EL (cell line): ENCODE results near the gene AMOTL1.
"Not testable (repeated sequence)": the region's sequence is repeated elsewhere in the genome, so short reads cannot be mapped to it uniquely, and the experiment has no call there.

Source experiments
- DNase-seq: peaks from one replicate; pipeline ENCODE4 v3.0.0-alpha.2; 2016

Gene AMOTL1

DNA sequence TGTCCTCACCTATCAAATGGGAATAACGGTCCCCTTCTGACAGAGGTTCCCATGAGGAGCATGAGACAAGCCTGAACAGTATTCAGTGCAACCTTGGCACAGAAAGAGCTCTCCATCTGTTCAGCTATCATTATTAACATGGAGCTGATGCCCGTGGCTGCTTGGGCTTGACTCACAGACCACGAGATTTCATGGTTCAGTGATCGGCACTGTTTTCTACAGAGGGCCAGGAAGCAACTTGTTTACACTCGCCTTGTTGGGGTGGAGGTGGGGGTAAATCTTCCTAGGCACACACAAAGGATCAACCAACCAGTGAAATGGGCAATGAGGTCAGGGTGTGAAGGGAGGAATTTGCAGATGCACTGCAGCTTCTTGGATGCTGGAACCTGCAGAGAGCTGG, 117.0 kb downstream of the AMOTL1 start:
- DNase-seq = peak; percentile 57

DNA sequence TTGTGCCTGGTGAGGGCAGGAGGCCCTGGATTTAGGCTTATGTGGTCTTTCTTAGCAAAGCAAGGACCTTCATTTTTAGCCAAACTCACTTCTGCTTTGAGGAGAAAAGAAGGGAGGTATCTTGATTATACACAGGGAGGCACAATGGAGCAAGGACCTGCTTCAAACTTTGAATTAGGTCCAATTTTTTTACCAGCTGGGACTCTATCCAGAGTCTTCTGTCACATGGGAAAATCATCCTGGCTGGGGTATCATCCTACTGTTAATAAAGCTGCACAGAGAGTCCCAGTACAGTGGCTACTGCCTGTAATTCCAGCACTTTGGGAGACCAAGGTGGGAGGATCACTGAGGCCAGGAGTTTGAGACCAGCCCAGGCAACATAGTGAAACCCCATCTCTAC, 117.4 kb downstream of the AMOTL1 start:
- no peak for DNase-seq

DNA sequence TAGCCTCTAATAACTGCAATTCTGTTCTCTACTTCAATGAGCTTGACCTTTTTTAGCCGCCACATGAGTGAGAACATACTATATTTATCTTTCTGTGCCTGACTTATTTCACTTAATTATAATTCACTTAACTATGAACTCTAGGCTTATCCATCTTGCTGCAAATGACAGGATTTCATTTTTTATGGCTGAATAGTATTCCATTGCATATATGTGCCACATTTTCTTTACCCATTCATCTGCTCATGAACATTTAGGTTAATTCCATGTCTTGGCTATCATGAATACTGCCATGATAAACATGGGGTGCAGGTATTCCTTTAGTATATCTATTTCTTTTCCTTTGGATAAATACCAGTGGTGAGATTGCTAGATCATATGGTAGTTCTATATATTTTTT, 120.0 kb downstream of the AMOTL1 start:
- DNase-seq = no peak

DNA sequence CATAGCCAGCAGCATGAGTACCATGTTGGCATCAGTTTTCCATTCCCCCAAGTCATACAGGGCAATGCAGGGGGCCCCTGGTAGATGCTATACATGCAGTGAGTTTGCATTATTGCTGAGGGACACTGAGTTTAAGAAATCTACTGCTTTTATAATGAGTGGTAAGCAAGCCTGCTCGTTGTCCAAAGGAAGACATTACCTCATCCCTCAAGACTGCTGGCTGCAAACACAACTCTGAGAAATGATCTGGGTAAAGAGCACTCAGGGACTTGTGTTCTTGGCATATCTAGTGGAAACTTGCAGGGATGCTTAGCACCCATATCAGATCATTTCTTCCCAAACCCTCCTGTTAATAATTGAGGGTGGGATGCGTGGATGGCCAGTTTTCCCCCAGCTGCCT, 127.3 kb downstream of the AMOTL1 start:
- peak; percentile 67 for DNase-seq

DNA sequence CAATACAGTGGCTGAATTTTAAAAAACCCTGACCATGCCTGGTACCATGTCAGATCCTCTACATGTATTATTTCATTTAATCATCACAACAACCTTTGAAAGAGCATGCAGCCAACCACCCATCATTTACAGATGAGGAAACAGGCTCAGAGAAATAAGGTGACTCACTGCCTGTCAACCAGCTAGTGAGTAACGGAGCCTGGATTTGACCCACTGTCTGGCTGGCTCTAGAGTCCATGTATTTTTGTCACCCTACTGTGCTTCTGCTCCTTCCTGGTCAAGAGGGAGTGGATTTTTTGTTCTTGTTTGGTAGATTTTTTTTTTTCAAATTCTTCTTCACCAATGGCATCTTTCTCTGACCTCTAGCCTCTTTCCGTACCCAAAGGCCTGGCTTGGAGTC, 127.8 kb downstream of the AMOTL1 start:
- DNase-seq = peak; percentile 69

DNA sequence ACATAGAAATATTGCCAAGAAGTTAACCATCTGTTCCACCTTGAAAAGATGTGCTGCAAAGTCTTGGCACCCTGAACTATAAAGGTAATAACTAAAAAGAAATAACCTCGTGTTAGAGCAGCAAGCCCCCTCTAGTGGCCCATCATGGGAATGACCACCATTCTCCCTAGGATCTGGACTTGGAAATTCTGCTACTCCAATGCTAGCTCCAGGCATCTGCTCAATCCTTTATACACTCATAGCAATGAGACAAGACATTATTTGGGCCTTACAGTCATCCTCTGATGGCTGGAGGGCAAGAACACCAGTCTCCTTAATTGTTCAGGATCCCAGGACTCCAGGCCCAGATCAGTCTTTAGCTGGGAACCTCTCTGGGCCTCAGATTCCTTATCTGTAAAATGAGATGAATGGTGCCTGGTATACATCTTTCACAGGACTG, 129.2 kb downstream of the AMOTL1 start:
- peak; percentile 46 for DNase-seq

DNA sequence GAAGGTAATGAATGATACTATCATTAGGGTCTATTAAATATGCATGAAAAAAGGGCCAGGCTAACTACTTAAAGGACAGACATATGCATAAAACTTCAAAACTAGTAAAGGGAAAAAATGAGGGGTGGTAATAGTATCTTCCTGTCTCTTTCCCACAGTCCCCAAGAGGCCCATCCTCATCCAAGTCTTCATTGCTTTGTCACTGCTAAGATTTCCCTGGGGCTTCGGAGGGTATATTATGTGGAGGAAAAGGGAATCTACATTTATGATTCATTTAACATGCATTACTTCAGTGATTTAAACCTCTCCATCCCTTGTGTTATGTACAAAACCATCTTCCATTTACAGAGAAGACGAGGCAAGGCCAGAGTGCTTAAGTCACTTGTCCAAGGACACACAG, 139.1 kb downstream of the AMOTL1 start:
- DNase-seq = no peak

DNA sequence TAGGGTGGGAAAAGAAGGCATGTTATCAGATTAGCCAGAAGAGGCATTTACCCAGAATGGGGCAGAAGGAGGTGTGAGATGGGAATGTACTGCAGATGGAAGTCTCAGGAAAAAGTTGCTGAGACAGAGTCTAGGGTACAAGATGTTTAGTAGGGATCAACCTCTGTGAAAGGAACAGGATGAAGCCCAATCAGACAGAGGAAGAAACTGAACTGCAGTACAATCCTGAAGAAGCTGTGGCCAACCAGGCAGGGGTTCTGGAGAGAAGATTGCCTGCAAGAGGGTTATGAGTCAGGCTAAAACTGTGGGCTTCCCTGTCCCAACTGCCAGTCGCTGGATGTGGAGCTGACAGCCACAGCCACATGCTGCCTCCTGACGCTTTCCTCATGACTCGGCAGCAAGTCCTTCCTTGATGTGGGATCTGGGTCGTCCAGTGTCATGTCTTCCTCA, 141.2 kb downstream of the AMOTL1 start:
- DNase-seq = peak; percentile 78

DNA sequence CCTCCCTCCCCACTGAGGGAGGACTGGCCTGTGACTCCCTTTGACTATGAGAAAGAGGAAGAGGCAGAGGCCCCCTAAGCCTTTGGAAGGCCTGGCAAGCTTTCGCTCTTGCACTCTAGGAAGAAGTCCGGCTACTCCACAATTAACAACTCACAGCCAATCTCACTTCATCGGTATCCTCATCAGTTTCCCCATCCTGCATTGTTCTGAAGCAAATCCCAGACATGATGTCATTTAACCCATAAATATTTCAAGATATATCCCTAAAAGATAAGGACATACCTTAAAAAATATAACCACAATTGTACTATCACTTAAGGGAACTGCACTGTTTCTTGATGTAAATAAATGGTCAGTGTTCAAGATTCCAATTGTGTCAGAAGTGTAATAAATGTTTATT, 142.1 kb downstream of the AMOTL1 start:
- DNase-seq = no peak

DNA sequence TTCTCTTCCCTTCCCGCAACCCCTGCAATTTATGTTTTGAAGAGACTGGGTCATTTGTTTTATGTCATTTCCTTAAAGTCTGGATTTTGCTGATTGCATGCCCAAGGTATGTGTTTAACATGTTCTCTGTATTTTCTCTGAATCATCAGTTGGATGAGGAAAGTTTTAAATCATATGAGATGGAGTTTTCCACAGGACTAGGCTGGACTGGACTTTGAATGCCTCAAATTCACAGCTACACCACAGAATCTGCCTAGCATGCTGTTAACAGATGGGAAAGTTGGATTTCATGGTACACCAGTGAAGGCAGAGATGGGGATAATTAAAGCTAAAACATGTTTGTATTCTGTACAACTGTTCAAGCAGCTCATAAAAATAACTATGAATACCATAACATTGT, 142.6 kb downstream of the AMOTL1 start:
- peak; percentile 55 for DNase-seq

DNA sequence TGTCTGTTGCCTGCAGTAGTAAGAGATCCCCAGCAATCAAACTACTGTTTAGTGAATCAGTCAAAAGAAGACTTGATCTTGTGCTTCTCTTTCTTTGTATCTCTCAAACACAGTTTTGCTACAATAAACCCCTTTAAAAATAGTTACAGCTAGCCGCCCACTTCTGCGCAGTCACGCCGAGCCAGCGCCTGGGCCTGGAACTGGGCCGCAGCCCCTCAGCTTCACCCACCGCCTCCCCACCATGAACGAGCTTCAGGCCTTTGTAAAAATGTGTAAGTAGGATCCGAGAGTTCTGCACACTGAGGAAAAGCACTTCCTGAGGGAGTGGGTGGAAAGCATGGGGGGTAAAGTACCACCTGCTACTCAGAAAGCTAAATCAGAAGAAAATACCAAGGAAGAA, 144.7 kb downstream of the AMOTL1 start:
- no peak for DNase-seq

DNA sequence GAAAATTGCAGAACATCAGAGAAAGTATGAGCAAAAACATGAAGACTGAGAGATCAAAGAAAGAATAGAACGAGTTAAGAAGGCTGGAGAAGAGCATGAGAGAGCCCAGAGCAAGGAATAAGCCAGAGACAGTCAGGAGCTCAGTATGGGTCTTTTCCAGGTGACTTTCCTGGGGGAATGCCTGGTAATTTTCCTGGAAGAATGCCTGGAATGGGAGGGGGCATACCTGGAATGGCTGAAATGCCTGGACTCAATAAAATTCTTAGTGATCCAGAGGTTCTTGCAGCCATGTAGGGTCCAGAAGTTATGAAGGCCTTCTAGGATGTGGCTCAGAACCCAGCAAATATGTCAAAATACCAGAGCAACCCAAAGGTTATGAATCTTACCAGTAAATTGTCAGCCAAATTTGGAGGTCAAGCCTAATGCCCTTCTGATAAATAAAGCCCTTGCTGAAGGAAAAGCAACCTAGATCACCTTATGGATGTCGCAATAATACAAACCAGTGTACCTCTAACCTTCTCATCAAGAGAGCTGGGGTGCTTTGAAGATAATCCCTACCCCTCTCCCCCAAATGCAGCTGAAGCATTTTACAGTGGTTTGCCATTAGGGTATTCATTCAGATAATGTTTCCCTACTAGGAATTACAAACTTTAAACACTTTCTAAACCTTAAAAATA, 145.7 kb downstream of the AMOTL1 start:
- DNase-seq = not testable (repeated sequence)

DNA sequence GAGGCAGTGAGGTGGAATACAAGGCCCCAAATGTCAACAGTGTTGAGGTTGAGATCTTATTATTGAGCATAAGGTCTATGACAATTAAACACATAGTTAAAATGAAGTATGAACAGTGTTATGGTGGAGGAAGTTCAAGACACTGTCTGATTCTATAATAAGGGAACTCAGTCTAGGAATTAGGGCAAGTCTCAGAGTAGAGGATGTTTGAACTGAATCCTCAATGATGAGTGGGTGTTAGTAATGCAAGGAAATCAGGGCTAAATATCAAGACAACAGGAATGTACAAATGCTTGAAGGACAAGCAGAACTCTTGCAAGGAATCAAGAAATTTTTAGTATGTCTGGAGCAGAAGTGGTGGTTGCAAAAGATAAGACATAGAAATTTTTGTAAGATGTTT, 152.2 kb downstream of the AMOTL1 start:
- DNase-seq = no peak

DNA sequence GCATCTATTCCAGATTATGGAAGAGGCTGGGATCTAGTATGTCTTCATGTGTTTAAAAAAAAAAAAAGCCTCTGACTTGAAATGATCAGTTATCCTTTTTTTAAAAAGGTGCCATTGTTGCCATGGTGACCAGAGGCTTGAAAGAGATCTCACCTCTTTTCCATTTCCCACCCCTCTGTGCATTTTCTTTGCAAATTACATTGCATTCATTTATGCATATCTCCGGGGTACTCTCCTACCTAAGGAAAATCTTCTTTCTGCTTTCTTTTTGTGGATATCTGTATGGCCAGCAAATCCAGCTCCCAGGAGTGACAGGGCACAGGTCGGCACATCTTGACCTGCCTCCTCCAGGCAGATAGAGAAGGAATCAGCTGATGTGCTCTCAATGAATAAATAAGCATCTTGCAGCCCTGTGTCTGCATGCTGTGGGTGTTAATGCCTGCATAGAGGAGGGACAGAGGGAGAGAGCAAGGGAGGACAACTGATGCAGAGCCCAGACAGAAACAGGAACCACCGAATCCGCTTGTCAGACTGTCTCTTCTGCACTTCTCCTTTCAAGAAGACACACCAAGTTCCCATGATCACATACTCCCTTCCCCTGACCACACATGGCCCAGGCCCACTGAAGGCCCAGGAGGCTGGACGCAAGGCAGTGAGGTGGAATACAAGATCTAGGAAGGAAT, 154.3 kb downstream of the AMOTL1 start:
- no peak for DNase-seq

DNA sequence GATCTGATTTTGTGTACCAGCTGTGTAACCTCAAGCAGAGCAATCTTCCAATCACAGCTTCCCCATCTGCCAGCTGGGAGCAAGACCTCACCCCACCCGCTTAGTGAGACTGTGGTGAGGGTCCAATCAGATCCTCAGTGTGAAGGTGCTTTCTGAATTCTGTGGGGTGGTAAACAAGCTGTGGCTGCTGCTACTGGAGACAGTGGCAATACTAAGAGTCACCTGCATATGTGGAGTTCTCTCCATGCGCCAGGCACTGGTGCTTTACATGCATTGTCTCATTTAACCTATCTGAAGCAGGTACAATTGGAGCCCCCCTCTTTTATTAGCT, 154.8 kb downstream of the AMOTL1 start:
- no peak for DNase-seq

DNA sequence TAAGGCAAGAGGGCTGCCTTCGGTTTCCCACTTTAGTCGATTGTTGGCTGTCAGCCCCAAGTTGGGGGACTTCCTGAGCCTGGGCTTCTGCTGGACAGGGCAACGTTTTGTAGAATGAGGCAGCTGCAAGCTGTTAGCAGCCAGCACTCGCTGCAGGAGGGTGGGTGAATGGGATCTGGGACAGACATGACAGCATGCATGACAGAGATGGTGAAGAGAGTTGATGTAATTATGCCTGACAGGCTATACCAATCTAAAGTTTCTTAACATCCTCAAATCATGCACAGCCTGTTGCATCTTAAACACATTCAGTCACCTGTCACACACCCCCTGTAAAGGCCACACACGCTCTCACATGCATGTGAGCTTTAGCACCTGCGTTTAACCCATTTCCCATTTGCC, 156.0 kb downstream of the AMOTL1 start:
- no peak for DNase-seq

DNA sequence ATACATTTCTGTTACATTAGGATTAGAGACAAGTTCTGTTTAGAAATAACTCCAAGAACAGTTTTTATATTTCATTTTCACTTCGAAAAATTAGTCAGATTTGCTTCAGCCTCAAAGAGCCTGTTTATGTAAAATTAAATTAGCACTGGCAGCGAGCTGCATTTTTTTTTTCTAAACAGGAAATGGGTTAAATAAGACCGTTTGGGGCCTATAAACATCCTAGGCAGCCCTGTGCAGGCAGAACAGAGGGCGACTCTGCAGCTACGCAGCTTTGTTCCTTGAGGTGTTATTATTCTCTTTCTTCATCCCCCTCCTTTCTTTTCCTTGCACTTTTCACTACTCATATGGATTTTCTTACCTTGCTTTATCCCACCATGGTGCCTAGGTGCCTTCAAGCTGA, 156.5 kb downstream of the AMOTL1 start:
- no peak for DNase-seq

DNA sequence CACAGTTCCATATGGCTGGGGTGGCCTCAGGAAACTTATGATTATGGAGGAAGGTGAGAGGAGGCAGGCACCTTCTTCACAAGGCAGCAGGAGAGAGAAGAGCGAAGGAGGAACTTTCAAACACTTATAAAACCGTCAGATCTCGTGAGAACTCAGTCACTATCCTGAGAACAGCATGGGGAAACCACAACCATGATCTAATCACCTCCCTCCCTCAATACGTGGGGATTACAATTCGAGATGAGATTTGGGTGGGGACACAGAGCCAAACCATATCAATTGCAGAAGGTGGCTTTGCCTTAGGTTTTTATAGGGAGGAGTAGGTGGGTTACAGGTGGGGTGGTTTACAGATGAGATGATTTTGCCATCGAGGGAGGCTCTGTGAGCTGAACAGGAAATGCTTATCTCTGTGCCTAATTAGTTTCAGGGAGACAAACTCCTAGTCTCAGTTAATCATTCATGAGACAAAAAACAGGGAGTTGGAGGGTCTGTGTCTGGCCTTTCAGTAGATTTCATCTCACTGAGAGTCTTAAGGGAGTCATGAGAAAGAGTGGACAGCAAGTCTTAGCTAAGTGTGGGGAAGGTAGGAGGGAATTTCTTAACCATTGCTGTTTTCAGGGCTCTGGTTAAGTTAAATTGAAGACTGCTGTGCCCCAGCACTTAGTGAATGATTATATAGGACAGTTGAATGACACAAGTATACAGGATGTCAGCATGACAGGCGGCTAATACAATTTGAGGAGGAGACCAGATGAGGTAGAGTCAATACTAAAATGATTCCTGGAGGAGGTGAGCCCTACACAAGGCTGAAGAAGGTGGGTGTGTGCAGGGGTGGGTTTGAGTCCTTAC, 157.5 kb downstream of the AMOTL1 start:
- no peak for DNase-seq

DNA sequence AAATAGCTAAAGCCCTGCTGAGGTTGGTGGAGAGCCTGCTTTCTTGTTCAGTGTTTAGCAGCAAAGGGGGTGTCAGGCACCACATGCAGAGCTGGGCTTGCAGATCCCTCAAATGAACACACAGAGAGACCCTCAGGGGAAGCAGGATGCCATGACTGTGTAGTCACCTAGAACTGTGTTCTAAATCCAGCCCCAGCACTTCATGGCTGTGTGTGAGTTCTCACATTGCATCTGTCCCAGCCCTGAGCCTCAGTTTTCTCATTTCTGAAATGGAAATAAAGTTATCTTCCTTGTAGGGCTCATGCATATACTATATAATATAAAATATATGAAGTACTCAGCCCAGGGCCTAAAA, 158.1 kb downstream of the AMOTL1 start:
- DNase-seq = peak; percentile 63
